Measurements from ENCODE around the gene CIZ1. TPM values are rescaled to one million over a fixed set of nuclear protein-coding genes. Genes with fewer than 3 reads are reported as not detected.
"Not testable (repeated sequence)": the region's sequence is repeated elsewhere in the genome, so short reads cannot be mapped to it uniquely, and the experiment has no call there.

CIZ1 gene
- total RNA-seq, 2 donors from 2014 or later: 67.1 to 68.5 TPM

DNA sequence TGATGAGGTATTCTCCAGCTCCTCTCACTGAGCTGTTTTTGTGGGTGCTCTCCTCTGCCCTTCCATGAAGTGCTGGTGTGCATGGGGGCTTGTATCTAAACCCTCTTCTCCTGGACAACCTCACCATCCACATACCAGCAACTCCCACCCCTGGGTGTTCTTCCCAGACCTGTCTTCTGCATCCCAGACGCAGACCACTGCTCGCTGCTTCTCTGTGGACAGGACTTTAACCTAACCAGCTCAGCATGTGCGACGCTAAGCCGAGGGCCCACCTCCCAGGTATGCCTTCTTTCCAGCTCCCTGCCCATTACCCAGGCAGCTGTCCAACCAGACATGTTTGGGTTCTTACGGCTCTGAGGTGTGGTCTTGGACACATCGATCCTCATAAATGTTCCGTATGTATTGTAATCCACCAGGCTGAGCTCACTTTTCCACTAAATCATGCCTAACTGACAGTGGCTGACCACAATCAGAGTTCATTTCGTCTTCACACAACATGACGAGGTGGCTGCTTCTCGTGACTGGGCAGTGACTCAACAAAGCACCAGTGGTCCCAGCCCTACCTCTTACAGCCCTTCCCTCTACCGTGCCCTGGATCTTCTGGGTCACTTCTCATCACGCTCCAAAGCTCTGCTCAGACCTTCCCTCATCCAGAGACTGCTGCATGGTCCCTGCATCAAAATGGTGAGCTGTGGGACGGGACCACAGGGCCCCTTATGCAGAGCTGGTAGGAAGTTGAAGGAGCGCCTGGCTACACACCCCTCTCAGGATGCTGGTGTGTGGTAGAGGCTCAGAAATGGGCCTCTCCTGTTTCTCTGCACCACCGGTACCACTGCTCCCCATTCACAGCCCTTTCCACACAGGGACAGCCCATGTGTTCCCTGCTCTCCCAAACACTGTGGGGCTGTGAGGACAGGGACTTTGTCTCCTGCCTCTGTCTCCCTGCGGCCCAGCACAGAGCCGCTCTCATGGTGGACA is 54.3 kb downstream of the CIZ1 start:
- no peak for ATAC-seq
- intact Hi-C loops (cut with DNase I): no loop called here
- DNase-seq: no peak

DNA sequence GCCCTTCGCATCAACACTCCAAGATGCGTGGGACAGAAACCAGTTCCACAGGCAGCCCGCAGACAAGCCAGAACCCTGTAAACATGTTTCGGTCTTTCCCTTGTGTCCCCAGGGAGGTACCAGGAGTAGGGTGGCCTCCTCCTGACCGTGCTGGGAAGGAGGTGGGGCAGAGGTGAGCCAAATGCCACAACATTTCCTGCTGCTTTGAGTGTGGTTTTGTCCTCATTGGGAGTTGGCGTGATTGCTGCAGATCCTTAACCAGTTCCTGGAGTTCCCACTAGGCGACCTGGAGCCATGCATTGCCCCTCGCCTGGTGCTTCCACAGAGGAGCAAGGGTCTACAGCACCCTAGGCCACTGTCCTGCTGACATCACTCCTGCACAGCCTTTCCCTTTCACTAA is 55.8 kb downstream of the CIZ1 start:
- intact Hi-C loops (cut with DNase I); DNase-seq; ATAC-seq: not testable (repeated sequence)

DNA sequence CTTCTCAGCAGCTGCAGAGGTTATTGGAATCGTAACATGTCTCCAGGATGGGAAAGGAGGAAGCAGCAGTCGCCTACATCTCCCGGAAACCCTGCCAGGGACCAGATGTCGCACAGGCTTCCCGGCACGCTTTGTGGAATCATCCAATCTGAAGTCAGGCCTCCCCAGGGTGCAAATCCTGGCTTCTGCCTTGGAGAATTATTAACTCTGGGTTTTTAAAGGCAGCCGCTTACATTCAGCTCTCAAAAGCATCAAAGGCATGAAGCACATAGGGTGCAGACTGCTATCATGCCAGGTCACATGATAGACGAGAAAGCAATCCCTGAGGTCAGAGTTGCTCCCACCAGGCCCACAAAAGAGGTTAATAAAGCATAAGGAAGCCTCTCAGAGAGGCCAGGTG is 59.2 kb downstream of the CIZ1 start:
- DNase-seq: peak; percentile 22
- intact Hi-C loops (cut with DNase I); ATAC-seq: not testable (repeated sequence)

DNA sequence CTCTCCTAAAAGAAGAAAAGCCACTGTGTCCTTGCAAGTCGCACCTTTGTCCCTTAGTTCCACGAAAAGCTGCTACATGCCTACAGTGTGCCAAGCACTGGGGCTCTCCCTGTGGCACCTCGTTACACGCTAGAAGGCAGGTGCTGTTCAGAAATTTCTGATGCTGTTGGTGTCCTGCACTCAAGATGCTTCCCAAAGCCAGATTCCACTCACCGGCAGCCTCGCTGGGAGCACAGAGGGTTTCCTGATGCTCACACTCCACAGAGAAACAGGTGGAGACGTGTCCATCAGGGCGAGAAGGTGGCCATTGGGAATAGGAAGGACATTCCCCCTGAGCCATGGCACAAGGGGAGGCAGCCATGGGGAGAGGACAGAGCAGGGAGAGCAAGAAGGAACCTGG is 60.0 kb downstream of the CIZ1 start:
- peak; percentile 11 for DNase-seq
- intact Hi-C loops (cut with DNase I): not testable (repeated sequence)

DNA sequence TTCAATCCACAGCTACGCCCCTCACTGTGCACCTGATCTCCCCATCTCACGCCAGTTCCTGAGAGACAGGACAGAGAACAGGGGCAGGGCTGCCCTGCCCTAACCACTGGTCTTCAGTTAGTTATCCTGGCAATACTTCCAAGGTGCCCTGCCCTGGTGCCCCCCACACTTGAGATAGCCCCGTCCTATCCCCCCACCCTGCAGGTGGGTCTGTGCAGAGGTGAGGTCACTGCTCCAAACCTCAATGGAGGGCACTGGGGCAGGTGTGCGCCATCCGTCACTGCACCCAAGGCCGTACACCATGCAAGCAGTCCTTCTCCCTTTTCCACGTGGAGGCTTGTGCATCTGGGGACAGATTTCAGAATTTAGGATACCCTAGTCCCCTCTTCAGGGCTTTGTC is 60.7 kb downstream of the CIZ1 start:
- intact Hi-C loops (cut with DNase I); ATAC-seq: not testable (repeated sequence)
- DNase-seq: peak; percentile 7

More for the DNA sequence above, 60.0 kb downstream of the CIZ1 start:
- not testable (repeated sequence) for ATAC-seq

DNA sequence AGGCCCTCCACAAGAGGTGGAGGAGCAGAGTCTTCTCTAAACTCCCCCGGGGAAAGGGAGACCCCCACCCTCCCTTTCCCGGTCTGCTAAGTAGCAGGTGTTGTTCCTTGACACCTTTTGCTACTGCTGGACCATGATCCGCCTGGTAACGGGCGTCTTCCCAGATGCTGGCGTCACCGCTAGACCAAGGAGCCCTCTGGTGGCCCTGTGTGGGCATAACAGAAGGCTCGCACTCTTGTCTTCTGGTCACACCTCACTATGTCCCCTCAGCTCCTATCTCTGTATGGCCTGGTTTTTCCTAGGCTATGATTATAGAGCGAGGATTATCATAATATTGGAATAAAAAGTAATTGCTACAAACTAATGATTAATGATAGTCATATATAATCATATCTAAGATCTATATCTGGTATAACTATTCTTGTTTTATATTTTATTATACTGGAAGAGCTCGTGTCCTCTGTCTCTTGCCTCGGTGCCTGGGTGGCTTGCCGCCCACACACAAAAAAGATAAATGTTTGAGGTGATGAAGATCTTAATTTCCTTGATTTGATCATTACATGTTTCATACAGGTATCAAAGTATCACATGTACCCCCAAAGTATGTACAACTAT is 61.3 kb downstream of the CIZ1 start:
- ATAC-seq; intact Hi-C loops (cut with DNase I): not testable (repeated sequence)
- DNase-seq: peak; percentile 43

DNA sequence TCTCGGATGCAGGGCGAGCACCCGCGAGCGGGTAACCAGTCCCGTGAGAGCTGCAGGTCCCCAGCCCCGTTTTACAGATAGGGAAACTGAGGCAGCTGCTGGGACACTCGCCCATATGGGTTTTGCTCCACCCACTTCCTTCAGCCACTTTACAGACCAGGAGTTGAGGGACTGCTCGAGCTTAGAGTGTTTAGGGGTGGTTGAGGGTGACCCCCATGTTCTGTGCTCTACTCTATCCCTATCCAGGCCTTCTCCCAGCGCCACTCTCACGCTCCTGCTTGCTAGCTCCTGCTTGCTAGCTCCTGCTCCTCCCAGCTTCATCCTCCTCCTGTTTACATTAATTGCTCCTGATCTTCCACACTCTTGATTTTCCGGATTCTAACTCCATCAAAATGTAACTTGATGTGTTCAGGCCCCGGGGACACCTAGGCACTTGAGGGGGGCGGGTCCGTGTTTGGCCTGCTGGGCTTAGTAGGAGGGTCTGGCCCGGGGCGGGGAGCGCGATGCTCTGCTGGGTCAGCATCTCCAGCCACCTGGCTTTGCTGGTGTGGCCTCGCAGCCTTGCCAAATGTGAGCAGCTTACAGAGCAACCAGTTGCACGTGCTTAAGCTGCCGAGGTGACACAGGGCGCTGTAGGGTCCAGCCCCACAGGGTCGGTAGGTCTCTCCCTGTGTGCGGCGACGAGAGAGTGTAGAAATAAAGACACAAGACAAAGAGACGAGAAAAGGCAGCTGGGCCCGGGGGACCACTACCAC is 62.4 kb downstream of the CIZ1 start:
- ATAC-seq (no peak), DNase-seq (peak; percentile 40)
- intact Hi-C loops (cut with DNase I): no loop called here

DNA sequence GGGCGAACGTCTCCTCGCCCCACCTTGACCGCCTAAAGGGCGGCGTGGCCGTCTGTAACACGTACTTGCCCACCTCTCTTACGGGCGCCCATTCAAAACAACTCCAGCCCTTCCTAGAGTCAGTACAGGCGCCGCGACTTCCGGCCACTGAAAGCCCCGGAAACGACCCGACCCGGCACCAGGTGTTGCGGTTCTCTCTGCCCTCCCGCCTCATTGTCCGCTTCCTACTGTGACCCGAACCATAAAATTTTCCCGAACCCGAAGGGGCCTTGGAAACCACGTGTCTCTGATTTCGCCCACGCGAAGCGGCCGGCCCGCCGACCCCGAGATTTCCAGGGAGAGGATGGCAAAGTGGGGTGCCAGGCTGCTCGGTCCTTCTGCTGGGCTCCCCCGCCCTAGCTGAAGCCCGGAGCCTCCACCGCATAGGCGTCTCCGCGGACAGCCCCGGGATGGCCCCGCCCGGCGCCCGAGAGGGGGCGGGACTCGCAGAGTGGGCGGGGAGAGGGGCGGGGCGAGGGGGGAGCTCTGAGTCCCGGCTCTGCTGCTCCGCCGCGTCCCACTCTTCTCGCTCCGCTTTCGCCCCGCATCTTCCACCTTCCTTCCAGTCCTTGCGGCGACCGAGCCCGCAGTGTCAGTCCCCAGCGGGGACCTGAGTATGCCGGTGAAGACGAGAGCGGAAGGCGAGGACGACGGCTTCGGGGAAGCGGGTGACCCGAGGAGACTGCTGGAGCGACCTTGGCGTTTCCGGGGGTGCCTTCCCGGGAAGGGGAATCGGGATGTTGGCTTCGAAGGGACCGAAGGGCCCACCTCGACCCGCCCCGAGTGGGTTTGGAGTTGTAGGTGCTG is 63.2 kb downstream of the CIZ1 start:
- intact Hi-C loops (cut with DNase I): no loop called here
- peak; percentile 84 for DNase-seq

DNA sequence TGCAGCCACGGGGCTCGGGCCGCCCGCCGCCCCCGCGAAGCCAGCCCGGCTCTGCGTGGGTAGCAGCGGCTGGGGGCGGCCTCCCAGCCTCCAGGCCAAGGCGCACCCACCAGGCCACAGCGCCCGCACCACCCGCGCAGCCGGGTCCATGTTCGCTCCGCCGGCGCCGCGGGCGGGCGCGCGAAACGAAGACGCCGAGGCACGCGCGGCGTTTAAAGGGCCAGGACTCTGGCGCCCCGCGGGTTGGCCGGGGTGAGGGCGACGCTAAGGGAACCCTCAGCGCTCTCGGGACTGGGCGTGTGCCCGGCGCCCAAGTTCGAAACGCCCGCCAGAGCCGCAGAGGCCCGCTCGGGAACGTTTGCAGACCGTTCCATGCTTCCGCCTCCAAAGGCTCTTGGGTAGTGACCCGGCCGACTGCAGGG is 63.8 kb downstream of the CIZ1 start, which contains the start of gene PTGES2:
Gene PTGES2, minus strand, starts transcription at position 162 of the 422 bp plus-strand sequence. Its CDS starts 12 bp downstream, at position 150.
- ATAC-seq: peak; percentile 90
- intact Hi-C loops (cut with DNase I): no loop called here
- DNase-seq: peak; percentile 89

More for the DNA sequence above, 63.2 kb downstream of the CIZ1 start:
- ATAC-seq: peak; percentile 91 to 93

DNA sequence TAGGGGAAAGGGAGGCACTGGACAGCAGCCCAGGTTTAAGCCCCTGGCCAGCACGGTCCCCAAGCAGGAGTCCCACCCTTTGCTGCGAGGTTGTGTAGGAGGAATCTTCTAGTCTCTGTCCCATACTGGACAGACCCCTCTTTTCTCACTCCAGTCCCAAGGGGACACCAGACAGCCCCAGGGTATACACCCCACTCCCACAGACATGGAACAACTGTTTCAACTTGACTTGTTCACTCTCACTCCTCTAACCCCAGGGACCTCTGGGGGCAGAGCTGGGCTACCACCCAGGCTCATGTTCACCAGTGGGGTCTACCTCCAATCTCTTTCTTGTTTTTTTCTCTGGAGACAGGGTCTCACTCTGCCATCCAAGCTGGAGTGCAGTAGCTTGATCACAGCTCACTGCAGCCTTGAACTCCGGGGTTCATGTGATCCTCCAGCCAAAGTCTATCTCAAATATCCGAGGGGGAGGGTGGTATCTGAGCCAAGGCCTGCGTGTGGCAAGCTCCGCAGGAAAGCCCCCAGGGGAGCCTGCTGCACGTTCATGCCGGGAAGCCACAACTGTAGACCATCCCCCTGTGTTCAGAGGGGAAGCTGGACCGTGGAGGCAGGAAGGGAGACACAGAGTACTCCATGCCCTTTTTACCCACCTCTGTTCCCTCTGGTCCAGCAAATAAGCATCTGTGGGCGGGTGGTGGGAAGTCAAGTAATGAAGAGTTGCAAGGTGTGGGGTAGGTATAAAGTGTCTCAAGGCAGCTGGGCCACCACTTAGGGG is 65.6 kb downstream of the CIZ1 start:
- DNase-seq: peak; percentile 19
- intact Hi-C loops (cut with DNase I): no loop called here
- no peak for ATAC-seq

DNA sequence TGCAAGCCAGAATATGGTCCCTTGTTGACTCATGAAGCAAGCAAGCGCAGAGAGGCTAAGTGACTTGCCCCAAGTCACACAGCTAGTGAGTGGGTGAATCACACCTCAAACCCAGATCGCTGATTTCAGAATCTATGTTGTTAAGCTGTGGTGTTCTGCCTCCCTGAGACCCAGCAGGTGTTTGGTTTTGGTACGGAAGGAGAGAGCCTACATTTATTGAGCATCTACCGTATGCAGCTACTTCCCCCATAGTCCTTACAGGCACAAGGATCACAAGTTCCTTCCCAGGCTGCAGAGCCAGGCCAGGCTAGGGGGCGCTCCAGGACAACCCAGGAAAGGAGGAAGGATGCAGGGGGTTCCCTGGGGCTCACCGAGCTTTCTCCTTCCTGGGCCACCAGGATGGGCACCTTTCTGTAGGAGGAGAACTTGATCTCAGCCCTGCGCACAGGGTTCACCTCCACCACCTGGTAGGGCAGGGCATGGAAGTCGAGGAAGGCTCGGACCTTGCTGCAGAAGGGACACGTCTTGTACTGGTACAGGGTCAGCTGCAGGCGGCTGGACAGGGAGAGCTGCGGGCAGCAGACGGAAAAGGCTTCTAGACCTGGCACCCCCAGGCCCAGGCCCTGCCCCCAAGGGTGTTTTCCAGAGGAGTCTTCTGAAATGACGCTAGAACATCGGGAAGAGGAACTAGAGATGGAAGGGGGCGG is 66.3 kb downstream of the CIZ1 start:
- ATAC-seq: no peak
- DNase-seq: peak; percentile 60
- intact Hi-C loops (cut with DNase I): no loop called here

DNA sequence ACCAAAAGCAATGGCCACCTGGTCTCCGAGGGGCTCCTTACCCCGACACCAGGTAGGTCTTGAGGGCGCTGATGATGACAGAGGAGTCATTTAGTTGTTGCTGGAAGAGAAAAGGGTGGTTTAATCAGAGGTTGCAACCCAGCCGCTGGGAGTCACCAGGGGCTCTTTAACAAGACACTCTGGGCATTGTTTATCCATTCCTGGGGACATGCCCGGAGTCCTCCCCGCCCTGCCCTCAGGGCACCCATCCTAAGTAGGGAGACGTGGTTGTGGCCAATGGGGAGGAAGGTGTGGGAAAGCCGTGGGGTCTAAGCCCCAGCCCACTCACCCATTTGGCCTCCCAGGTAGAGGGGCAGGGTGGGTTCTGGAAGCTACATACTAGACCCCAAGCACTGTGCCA is 66.9 kb downstream of the CIZ1 start:
- ATAC-seq (no peak), DNase-seq (peak; percentile 16)
- intact Hi-C loops (cut with DNase I): no loop called here

DNA sequence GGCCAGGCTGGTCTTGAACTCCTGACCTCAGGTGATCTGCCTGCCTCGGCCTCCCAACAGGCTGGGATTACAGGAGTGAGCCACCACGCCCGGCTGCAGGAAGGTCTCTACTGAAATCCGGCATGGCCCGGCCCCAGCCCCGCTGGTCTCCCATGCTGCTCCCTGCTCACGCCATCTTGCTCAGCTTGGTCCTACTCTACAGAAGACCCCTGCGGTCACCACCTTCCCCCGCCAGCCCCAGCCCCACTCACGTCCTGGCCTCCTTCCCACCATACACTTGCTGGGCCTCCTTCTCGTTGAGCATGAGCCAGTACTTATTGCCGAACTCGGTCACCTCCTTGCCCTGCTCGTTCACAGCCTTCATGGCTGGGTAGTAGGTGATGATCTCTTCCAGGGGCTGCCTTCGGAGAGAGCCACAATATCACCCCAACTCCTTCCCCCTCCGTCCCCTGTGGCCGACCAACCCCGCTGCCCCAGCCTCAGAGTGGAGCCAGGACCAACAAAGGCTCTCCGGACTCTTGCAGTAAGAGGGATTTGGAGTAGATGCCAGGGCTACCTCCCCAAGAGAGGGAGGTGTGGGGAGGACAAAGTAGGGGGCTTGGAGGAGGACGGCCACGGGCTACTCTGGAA is 67.8 kb downstream of the CIZ1 start:
- intact Hi-C loops (cut with DNase I): no loop called here
- DNase-seq (peak; percentile 10), ATAC-seq (no peak)

DNA sequence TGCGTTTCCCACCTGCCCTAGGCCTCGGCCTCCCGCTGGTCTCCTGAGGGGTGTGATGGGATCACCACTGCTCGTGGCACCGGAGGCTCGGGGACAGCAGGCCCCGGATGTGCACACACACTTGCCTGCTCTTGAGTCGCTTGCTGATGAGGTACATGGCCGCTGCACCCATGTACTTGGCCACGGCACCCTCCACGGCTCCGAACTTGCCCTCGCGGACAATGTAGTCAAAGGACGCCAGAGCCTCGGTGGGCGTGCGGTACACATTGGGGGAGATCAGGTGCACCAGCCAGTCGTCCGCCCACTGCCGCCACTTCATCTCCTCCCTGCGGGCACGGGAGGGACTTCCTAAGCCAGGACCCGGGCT is 68.6 kb downstream of the CIZ1 start:
- intact Hi-C loops (cut with DNase I): no loop called here
- DNase-seq (peak; percentile 20), ATAC-seq (no peak)

DNA sequence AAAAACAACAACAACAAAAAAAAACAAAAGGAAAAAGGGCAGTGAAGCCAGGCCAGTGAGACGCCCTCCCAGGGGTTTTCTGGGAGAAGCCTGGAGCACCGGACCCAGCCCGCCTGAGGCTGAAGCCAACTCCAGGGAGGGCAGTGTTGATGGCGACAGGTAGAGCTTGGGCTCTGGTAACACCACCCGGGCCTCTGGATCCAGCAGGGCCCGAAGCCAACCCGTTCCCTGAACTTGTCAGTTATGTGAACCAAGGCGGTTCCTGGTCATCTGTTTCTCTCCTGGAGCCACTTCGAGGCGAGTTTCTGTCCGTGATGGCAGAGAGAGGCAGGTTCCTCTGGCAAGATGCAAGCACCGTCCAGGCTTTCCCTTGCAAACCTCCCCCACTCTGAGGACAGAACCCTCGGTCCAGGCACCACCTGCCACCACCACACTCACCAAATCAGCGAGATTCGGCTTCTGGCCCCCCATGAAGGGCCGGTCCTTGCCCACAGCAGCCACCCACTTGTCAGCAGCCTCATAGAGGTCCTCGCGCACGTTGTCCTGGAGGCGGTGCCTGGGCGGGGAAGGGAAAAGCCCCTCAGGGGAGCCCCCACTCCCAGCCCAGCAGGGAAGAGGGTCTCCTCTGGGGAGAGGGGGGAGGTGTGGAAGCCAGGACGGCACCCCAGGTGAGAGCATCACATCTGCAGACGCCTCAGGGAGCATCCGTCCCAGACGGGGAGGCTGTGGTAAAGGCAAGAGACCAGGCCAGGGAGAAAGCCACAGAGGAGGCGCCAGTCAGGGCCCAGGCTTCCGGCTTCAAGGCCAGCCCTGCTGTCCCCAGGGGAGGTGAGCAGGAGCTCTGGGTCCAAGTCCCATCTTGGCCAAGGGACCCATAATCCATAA is 69.2 kb downstream of the CIZ1 start:
- intact Hi-C loops (cut with DNase I): no loop called here
- ATAC-seq (no peak), DNase-seq (peak; percentile 20)

DNA sequence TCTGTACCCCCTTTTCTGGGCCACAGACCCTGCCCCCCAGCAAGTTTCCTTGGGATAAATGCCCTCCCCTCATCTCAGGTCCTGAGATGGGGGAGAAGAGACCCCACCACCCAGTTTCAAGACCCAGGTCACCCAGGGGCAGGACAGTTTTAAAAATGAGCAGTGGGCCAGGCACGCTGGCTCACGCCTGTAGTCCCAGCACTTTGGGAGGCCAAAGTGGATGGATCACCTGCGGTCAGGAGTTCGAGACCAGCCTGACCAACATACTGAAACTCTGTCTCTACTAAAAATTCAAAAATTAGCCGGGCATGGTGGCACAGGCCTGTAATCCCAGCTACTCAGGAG is 69.9 kb downstream of the CIZ1 start:
- ATAC-seq (no peak), DNase-seq (no peak)
- intact Hi-C loops (cut with DNase I): no loop called here
